Prostate gland (tissue), 2 donors: ENCODE data around the gene SPATA31C1. TPM values are rescaled to one million over a fixed set of nuclear protein-coding genes. Genes with fewer than 3 reads are reported as not detected.

ENCODE experiments used
- DNase-seq: peaks from one replicate; pipeline ENCODE4 v3.0.0-alpha.2; 2019; ENCODE audit warnings: low spot score
- H3K27ac ChIP-seq, 2 donors: fragments of 200-600 bp; sonication (generic); 2 replicates each; pipeline ENCODE4 v1.5.1; 2017 to 2019
- H3K27me3 ChIP-seq: fragments of 200-600 bp; sonication (generic); replicated peaks from 2 replicates; pipeline ENCODE4 v1.5.1; 2019; ENCODE audit not compliant: insufficient read depth
- H3K36me3 ChIP-seq, 2 donors: fragments of 200-600 bp; sonication (generic); 1 replicate in 1 of 2; 2 replicates in 1 of 2; pipeline versions ENCODE4 v1.5.1 to v1.8.1; 2017 to 2019
- H3K4me1 ChIP-seq: fragments of 200-600 bp; sonication (generic); replicated peaks from 2 replicates; pipeline ENCODE4 v1.5.1; 2019
- H3K4me3 ChIP-seq, 2 donors: fragments of 200-600 bp; sonication (generic); 2 replicates each; pipeline ENCODE4 v1.5.1; 2017 to 2019
- H3K9me3 ChIP-seq: fragments of 200-600 bp; sonication (generic); 2 replicates; pipeline ENCODE4 v1.5.1; 2017
- CTCF ChIP-seq, 4 experiments: fragments of 200-600 bp in 2 of 4; fragments of 450-650 bp in 2 of 4; sonication (generic) in 2 of 4; IDR thresholded peaks; 1 replicate in 3 of 4; 2 replicates in 1 of 4; pipeline ENCODE4 v1.5.1; 2016 to 2019; ENCODE audit warnings: antibody characterized with exemption in 4 of 4, mild to moderate bottlenecking in 2 of 4, moderate library complexity in 2 of 4
- POLR2A ChIP-seq: fragments of 450-650 bp; IDR thresholded peaks from one replicate; pipeline ENCODE4 v1.6.1; 2016; ENCODE audit warnings: antibody characterized with exemption, mild to moderate bottlenecking
- POLR2AphosphoS5 ChIP-seq: sonication (generic); formaldehyde crosslinking; IDR thresholded peaks from one replicate; pipeline ENCODE4 v1.6.1; 2017; ENCODE audit warnings: antibody characterized with exemption
- WGBS: methylation state at CpG from one replicate; pipeline ENCODE4 v1.1.5; 2018; 5-methylcytosine and 5-hydroxymethylcytosine counted together
- intact Hi-C: fragments of 100-400 bp; cut with DNase I; formaldehyde crosslinking; loops from one replicate; pipeline ENCODE4 v1.14.2; 2022
- total RNA-seq, 2 donors: library from RNA; depleted of rRNA; stranded (reverse); fragments of >200 nt; gene quantifications; one replicate each; pipeline ENCODE4 v1.1.0, GENCODE V29; 2016

Gene SPATA31C1
- total RNA-seq, 2 donors from 2014 or later: 0.97 TPM; not detected in 1

DNA sequence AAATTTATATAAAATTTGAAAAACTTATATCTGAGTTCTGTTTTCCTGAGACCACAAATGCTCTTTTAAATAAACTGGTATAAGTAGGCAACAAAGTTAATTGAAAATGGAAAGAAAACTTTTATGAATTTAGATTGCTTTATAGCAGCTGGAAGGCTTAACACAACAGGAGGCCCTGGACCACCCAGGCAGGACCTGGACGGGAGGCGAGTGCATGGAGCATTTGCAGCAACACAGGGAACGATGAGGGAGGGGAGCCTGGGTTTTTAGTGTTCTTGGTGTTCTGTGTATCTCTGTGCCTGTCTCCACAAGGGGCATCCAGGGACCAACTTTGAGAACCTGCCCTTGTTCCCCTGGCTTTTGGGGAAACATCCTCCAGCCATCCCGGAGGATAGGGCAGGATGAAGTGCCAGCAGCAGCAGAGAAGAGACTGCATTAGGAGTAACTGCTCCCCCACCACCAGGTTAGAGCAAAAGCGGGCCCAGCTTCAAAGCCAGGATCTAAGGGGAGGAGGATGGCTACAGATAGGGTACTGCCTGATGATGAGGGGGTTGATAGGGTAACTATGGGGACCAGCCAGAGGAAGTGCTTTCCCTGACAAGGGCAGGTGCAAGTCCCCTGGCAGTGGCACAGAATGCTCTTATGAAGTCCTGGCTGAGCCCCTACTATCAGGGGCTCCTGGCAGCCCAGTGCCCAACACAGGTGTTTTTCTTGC is 41.8 kb upstream of the SPATA31C1 start:
- Histone ChIP-seq H3K4me3 (no peak overlapping the region), H3K9me3 (no peaks in the 10 kb centered on the region), H3K36me3 (no peaks in the 10 kb centered on the region), H3K27ac (no peak overlapping the region), H3K27me3 (no peaks in the 10 kb centered on the region), H3K4me1 (no peaks in the 10 kb centered on the region)
- intact Hi-C loops: no loop called here
- peak; percentile 1 for DNase-seq
- 73% methylated on average over 5 of the region's 5 CpGs for WGBS
- no peak for TF ChIP-seq POLR2AphosphoS5
- no peak for TF ChIP-seq CTCF (IDR thresholded peaks at IDR 0.05)
- no peak for TF ChIP-seq POLR2A

DNA sequence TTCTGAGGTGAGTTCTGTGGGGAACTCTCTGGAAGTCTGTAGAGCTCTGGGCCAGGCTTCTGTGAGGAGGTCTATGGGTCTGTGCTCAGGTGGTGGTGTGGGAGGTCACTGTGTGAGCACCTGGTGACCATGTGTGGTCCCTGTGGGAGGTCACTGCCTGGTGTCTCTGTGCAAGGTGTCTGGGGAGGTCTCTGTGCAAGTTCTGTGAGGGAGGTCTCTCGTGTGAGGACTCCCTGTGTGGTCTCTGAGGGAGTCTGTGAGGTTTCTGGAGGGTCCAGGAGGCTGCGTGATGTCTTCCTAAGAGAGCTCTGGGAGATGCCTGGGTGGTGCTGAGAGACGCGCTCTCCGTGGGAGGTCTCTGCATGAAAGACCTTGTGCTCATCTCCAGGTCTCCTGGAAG is 41.1 kb upstream of the SPATA31C1 start:
- Histone ChIP-seq H3K9me3 (no peaks in the 10 kb centered on the region), H3K4me1 (no peaks in the 10 kb centered on the region), H3K36me3 (no peaks in the 10 kb centered on the region), H3K27ac (no peak overlapping the region), H3K27me3 (no peaks in the 10 kb centered on the region), H3K4me3 (no peak overlapping the region)
- TF ChIP-seq POLR2AphosphoS5 (no peak), CTCF (IDR thresholded peaks at IDR 0.05) (no peak), POLR2A (no peak)
- intact Hi-C loops: no loop called here
- 93% methylated on average over 5 of the region's 5 CpGs for WGBS
- DNase-seq: peak; percentile 2

DNA sequence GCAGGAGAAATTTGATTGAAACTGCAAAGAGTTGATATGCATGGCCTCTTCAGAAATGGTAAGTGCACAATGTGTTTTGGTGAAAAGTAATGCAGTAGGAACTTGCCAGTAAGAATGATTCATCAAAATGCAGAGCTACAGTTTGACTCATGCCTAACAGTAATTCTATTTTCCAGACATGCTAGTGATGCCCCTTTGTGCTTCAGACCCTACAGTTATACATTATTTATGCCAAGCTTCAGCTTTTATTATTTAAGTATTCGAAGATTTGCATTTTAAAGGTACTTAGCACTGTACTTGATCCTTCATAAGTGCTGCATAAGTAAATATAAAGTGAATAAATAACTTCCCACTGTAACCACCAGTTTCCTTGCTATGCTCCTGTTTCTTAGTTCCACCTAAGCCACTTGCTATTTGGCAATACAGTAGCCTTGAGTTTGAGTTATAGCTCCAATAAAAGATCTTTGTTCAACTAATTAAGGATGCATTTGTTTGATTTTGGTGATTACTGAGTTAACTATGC is 38.7 kb upstream of the SPATA31C1 start:
- no peak for DNase-seq
- Histone ChIP-seq H3K27me3 (no peaks in the 10 kb centered on the region), H3K4me1 (no peaks in the 10 kb centered on the region), H3K9me3 (no peaks in the 10 kb centered on the region), H3K36me3 (no peaks in the 10 kb centered on the region), H3K4me3 (no peak overlapping the region), H3K27ac (no peak overlapping the region)
- intact Hi-C loops: no loop called here
- 56% methylated on average over 1 of the region's 1 CpG for WGBS
- TF ChIP-seq CTCF (IDR thresholded peaks at IDR 0.05) (no peak), POLR2AphosphoS5 (no peak), POLR2A (no peak)

DNA sequence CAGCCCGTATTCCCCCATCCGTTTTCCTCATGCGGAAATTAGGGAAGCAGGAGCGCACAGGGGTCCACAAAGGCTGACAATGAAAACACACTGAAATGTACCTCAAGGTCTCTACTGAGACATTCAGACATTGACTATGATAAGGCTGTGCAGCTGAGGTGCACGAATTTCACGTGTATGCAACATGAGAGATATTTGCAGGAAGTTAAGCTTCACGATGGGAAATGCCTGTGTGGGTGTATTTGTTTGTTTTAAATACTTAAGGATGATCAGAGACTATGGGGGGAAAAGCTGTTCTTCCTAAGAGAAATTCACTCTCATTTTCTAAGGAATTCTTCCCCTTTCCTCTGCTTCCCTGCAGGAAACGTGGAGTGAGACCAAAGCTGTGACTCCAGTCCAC is 37.6 kb upstream of the SPATA31C1 start:
- Histone ChIP-seq H3K36me3 (no peaks in the 10 kb centered on the region), H3K4me3 (no peak overlapping the region), H3K9me3 (no peaks in the 10 kb centered on the region), H3K27ac (no peak overlapping the region), H3K4me1 (no peaks in the 10 kb centered on the region), H3K27me3 (no peaks in the 10 kb centered on the region)
- no peak for DNase-seq
- 78% methylated on average over 8 of the region's 8 CpGs for WGBS
- no peak for TF ChIP-seq POLR2A
- no peak for TF ChIP-seq POLR2AphosphoS5
- no peak for TF ChIP-seq CTCF (IDR thresholded peaks at IDR 0.05)
- intact Hi-C loops: no loop called here

DNA sequence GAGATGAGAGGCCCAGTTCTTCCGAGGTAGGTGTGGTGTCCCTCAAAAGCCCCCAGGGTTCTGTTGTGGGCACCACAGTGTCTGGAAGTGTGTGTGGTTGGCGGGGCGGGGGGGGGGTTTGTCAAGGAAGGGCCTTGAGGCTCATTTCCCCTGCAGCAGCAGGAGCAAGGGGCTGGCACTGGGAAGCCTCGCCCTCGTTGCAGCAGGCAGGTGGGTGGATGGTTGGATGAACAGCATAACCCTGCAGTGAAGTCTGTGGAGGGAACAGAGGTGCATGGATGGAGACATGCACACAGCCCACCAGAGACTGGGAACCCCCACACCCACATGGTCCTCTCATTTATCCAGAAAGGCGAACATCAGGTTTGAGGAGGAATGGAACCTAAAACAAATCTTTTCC is 37.1 kb upstream of the SPATA31C1 start:
- H3K4me1 ChIP-seq: no peaks in the 10 kb centered on the region
- H3K9me3 ChIP-seq: no peaks in the 10 kb centered on the region
- 83% methylated on average over 6 of the region's 6 CpGs for WGBS
- intact Hi-C loops: no loop called here
- no peak for TF ChIP-seq POLR2AphosphoS5
- no peak for TF ChIP-seq CTCF (IDR thresholded peaks at IDR 0.05)
- no peak for TF ChIP-seq POLR2A
- H3K27me3 ChIP-seq: no peaks in the 10 kb centered on the region
- H3K27ac ChIP-seq: no peak overlapping the region
- H3K4me3 ChIP-seq: no peak overlapping the region
- DNase-seq: no peak
- no peaks in the 10 kb centered on the region for H3K36me3 ChIP-seq
